ENCODE data around the gene CLDN6.

DNA sequence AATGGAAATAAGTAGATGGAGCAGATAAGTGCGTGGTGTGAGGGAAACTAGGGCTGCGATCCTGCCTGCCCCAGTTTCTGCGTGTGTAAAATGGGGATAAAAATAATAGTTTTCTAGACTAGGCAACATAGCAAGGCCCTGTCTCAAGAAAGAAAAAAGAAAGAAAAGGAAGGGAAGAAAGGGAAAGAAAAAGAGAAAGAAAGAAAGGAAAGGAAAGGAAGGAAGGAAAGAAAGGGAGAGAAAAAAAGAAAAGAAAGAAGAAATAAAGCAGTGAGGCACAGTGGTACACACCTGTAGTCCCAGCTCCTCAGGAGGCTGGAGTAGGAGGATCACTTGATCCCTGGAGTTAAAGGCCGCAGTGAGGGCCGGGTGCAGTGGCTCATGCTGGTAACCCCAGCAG, 35.6 kb downstream of the CLDN6 start:
- TF ChIP-seq EZH2 (IDR thresholded peaks at IDR 0.05; ENCODE audit: insufficient read depth, poor library complexity, severe bottlenecking): no peak
- TF ChIP-seq EZH2phosphoT487 (IDR thresholded peaks at IDR 0.05; ENCODE audit: insufficient read depth, low read depth): no peak
